LNCAP (cell line): ENCODE results near the gene LEF1.

ENCODE experiments used
- CTCF ChIP-seq: fragments of 450-650 bp; IDR thresholded peaks from 2 replicates; pipeline ENCODE4 v1.5.1; 2017; ENCODE audit warnings: mild to moderate bottlenecking

LEF1 gene

GRCh38 chr4:108205859-108206258 is 37.1 kb upstream of the LEF1 start:
- TF ChIP-seq CTCF, result no peak

GRCh38 chr4:108204518-108204917 is 35.8 kb upstream of the LEF1 start:
- no peak for TF ChIP-seq CTCF

- TF ChIP-seq CTCF, result no peak
These were observed 34.6 kb upstream of the LEF1 start for GRCh38 chr4:108203377-108203776.

GRCh38 chr4:108201774-108202173 is 33.0 kb upstream of the LEF1 start:
- no peak for TF ChIP-seq CTCF

GRCh38 chr4:108199881-108200280 is 31.1 kb upstream of the LEF1 start:
- TF ChIP-seq CTCF, result no peak

GRCh38 chr4:108193886-108194672 is 25.3 kb upstream of the LEF1 start:
- no peak for TF ChIP-seq CTCF

GRCh38 chr4:108192935-108193334 is 24.2 kb upstream of the LEF1 start:
- TF ChIP-seq CTCF, result no peak

GRCh38 chr4:108192056-108192455 is 23.3 kb upstream of the LEF1 start:
- TF ChIP-seq CTCF, result no peak
